Calu3 (cell line): ENCODE measurements around the gene DHRS7B. TPM values are rescaled to one million over a fixed set of nuclear protein-coding genes. Genes with fewer than 3 reads are reported as not detected.
"Not testable (repeated sequence)": the region's sequence is repeated elsewhere in the genome, so short reads cannot be mapped to it uniquely, and the experiment has no call there.

ENCODE experiments used
- BruUV-seq: library from RNA; stranded (reverse); fragments of 400-500 nt; replicated peaks from 2 replicates; lab custom pipeline; 2021; lab: Mats Ljungman, UMichigan
- CTCF ChIA-PET: fragments of 300-600 bp; sonication (Branson Sonifier 250); formaldehyde crosslinking; loops from one replicate; lab custom pipeline; 2022; ENCODE audit warnings: antibody characterized with exemption; lab: Charles Lee
- DNase-seq: peaks from one replicate; pipeline ENCODE4 v3.0.0; 2022
- H3K27ac Mint-ChIP-seq: one replicate; pipeline ENCODE4 v1.8.0; 2022; ENCODE audit warnings: mixed read lengths; ENCODE audit not compliant: unreplicated experiment
- H3K27me3 Mint-ChIP-seq: one replicate; pipeline ENCODE4 v1.8.0; 2022; ENCODE audit warnings: mixed read lengths; ENCODE audit not compliant: unreplicated experiment
- H3K36me3 Mint-ChIP-seq: one replicate; pipeline ENCODE4 v1.8.0; 2022; ENCODE audit warnings: mild to moderate bottlenecking, moderate library complexity, mixed read lengths; ENCODE audit not compliant: insufficient read depth, unreplicated experiment
- H3K4me1 Mint-ChIP-seq: one replicate; pipeline ENCODE4 v1.8.0; 2022; ENCODE audit warnings: mild to moderate bottlenecking, low read depth, mixed read lengths; ENCODE audit not compliant: unreplicated experiment
- H3K4me3 Mint-ChIP-seq: one replicate; pipeline ENCODE4 v1.8.0; 2022; ENCODE audit warnings: mild to moderate bottlenecking, low read depth, moderate library complexity, mixed read lengths; ENCODE audit not compliant: unreplicated experiment
- H3K9me3 Mint-ChIP-seq: one replicate; pipeline ENCODE4 v1.8.0; 2022; ENCODE audit warnings: low read depth, mixed read lengths; ENCODE audit not compliant: unreplicated experiment
- intact Hi-C: fragments of 100-400 bp; cut with micrococcal nuclease; formaldehyde crosslinking; loops from one replicate; pipeline ENCODE4 v1.10.0; 2022; ENCODE audit not compliant: unreplicated experiment
- total RNA-seq: library from RNA; stranded (reverse); gene quantifications from 2 replicates; pipeline ENCODE4 v1.2.3, GENCODE V29; 2022
- TF ChIP-seq, protein P1 (sequence below): fragments of 200-600 bp; IDR thresholded peaks from one replicate; pipeline ENCODE4 v1.8.0; 2022; ENCODE audit warnings: antibody characterized with exemption; ENCODE audit not compliant: unreplicated experiment

Gene DHRS7B
- total RNA-seq, 1 experiment from 2014 or later, result 15.3 TPM

DNA sequence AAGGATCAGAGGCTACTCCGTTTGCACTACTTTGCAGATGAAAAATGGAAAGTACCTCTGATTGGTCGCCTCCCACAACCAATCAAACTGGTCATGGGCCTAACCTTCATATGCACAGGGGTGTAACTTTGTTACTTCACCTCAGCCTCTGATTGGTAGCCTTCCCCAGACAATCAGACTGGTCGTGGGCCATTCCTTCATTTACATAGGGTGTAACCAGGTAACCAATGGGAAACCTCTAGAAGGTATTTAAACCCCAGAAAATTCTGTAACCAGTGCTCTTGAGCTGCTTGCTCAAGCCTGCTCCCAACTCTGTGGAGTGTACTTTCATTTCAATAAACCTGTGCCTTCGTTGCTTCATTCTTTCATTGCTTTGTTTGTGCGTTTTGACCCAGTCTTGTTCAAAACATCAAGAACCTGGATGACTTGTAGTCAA is 44.7 kb upstream of the DHRS7B start:
- Mint-ChIP-seq H3K4me3 (no peak overlapping the region), H3K27me3 (peaks cover 48% of the 10 kb centered on the region), H3K4me1 (no peaks in the 10 kb centered on the region), H3K27ac (no peak overlapping the region), H3K9me3 (peaks cover 3% of the 10 kb centered on the region), H3K36me3 (no peaks in the 10 kb centered on the region)
- CTCF ChIA-PET, result no interaction called here
- intact Hi-C loops, result no loop called here
- DNase-seq, result no peak
- BruUV-seq, result no TSS peak
- TF ChIP-seq, protein P1, sequence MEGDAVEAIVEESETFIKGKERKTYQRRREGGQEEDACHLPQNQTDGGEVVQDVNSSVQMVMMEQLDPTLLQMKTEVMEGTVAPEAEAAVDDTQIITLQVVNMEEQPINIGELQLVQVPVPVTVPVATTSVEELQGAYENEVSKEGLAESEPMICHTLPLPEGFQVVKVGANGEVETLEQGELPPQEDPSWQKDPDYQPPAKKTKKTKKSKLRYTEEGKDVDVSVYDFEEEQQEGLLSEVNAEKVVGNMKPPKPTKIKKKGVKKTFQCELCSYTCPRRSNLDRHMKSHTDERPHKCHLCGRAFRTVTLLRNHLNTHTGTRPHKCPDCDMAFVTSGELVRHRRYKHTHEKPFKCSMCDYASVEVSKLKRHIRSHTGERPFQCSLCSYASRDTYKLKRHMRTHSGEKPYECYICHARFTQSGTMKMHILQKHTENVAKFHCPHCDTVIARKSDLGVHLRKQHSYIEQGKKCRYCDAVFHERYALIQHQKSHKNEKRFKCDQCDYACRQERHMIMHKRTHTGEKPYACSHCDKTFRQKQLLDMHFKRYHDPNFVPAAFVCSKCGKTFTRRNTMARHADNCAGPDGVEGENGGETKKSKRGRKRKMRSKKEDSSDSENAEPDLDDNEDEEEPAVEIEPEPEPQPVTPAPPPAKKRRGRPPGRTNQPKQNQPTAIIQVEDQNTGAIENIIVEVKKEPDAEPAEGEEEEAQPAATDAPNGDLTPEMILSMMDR, result no peak

DNA sequence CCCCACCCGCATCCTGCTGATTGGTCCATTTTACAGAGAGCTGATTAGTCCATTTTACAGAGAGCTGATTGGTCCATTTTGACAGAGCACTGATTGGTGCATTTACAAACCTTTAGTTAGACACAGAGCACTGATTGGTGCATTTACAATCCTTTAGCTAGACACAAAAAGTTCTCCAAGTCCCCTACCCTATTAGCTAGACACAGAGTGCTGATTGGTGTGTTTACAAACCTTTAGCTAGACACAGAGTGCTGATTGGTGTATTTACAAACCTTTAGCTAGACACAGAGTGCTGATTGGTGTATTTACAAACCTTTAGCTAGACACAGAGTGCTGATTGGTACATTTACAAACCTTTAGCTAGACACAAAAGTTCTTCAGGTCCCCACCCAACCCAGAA is 41.5 kb upstream of the DHRS7B start:
- CTCF ChIA-PET, H3K36me3 Mint-ChIP-seq, intact Hi-C loops, H3K4me1 Mint-ChIP-seq, BruUV-seq, H3K27ac Mint-ChIP-seq, H3K9me3 Mint-ChIP-seq, DNase-seq, H3K4me3 Mint-ChIP-seq: not testable (repeated sequence)
- H3K27me3 Mint-ChIP-seq, result peaks cover 15% of the 10 kb centered on the region

DNA sequence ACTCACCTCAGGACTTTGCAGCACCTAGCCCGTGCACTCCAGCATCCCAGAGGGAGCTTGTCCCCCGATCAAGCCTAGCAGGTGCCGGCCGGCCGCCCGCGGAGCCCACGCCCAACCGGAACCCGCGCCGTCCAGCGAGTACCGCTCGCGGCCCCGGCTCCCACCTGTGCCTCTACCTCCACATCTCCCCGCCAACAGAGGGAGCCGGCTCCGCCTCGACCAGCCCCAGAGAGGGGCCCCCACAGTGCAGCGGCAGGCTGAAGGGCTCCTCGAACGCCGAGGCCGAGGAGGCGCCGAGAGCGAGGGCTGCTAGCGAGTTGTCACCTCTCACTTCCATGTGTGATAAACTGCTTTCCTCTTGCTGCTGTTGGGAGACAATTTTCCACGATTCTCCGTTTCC is 41.1 kb upstream of the DHRS7B start:
- no peaks in the 10 kb centered on the region for H3K4me1 Mint-ChIP-seq
- CTCF ChIA-PET, result no interaction called here
- intact Hi-C loops, result no loop called here
- H3K9me3 Mint-ChIP-seq, result peaks cover 3% of the 10 kb centered on the region
- no peak overlapping the region for H3K27ac Mint-ChIP-seq
- H3K27me3 Mint-ChIP-seq, result peaks cover 11% of the 10 kb centered on the region
- no peak for DNase-seq
- no peaks in the 10 kb centered on the region for H3K36me3 Mint-ChIP-seq
- no TSS peak for BruUV-seq
- H3K4me3 Mint-ChIP-seq, result no peak overlapping the region
- TF ChIP-seq, protein P1, result no peak

DNA sequence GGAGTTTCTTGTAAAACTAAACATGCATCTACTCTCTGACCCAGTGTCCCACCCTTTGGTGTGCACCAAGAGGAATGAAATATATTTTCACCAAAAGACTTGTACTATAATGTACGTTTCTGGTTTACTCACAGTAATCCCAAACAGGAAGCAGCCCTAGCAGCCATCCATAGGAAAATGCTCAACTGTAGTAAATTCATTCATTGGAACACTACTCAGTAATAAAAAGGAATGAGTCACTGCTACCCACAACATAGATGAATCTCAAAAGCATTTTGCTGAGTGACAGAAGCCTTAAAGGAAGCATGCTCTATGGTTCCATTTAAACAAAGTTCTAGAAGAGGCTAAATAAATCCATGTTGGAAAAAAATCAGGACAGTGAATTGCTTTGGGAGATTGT is 37.6 kb upstream of the DHRS7B start:
- H3K36me3 Mint-ChIP-seq, result no peaks in the 10 kb centered on the region
- CTCF ChIA-PET, result no interaction called here
- H3K4me3 Mint-ChIP-seq, result no peak overlapping the region
- no peaks in the 10 kb centered on the region for H3K27me3 Mint-ChIP-seq
- TF ChIP-seq, protein P1, result no peak
- no peak overlapping the region for H3K27ac Mint-ChIP-seq
- intact Hi-C loops, result no loop called here
- no TSS peak for BruUV-seq
- no peaks in the 10 kb centered on the region for H3K9me3 Mint-ChIP-seq
- no peaks in the 10 kb centered on the region for H3K4me1 Mint-ChIP-seq
- DNase-seq, result no peak

DNA sequence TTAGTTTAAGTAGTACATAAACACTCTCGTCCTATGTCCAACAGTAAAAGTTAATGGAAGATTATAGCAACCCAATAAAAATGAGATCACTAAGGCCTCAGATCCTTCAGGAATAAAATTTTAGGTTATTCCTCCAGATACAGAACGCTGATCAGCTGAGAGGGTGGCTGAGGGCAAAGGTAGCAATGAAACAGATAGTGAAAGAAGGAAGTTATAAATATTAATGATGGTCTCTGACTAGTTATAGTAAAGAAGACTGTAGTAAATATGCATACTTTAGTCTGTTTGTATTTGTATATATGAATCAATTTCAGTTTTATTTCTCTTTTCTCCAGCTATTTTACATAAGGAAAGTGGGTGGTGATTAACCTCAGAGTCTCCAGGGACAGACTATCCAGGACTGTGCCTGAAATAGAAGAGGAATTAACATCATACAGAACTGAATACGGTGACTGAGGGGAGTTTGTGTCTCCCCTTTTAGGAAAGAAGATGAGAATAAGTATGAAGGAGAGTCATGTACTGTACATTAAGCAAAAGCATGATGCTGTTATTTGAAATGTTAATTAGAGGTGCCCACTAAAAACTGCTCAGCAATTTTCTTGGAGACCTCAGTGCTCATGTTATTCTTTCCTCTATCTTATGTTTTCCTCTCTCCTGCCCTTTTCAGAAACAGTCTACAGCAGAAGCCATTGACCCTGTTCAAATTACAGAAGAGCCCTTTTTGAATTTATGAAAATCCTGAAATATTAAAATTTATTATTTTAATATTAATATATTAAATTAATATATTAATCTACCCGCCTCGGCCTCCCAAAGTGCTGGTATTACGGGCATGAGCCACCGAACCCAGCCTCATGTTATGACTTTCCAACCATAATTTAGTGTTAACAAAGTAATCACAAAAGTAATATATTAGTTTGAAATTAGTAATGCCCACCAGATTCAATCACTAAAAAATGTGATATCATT is 36.5 kb upstream of the DHRS7B start:
- H3K4me1 Mint-ChIP-seq, result no peaks in the 10 kb centered on the region
- TF ChIP-seq, protein P1, result no peak
- H3K36me3 Mint-ChIP-seq, result no peaks in the 10 kb centered on the region
- H3K27me3 Mint-ChIP-seq, result no peaks in the 10 kb centered on the region
- no peak overlapping the region for H3K4me3 Mint-ChIP-seq
- no peaks in the 10 kb centered on the region for H3K9me3 Mint-ChIP-seq
- no TSS peak for BruUV-seq
- no peak overlapping the region for H3K27ac Mint-ChIP-seq
- CTCF ChIA-PET, result no interaction called here
- no peak for DNase-seq
- intact Hi-C loops, result no loop called here
